Sigmoid colon (tissue), 7 donors: ENCODE results near the gene PCNX1. TPM values are rescaled to one million over a fixed set of nuclear protein-coding genes. Genes with fewer than 3 reads are reported as not detected.

Source experiments
- DNase-seq: peaks from one replicate; pipeline ENCODE4 v3.0.0-alpha.2; 2019
- H3K27ac ChIP-seq, 4 donors: fragments of 200-600 bp; sonication (generic); one replicate each; pipeline ENCODE4 v1.5.1; 2016 to 2019; ENCODE audit warnings: mild to moderate bottlenecking in 1 of 4
- H3K27me3 ChIP-seq, 3 donors: fragments of 200-600 bp; sonication (generic); one replicate each; pipeline ENCODE4 v1.5.1; 2019; ENCODE audit warnings: mild to moderate bottlenecking in 1 of 3
- H3K36me3 ChIP-seq, 4 donors: fragments of 200-600 bp; sonication (generic); one replicate each; pipeline ENCODE4 v1.5.1; 2016 to 2019
- H3K4me1 ChIP-seq, 4 donors: fragments of 200-600 bp; sonication (generic); one replicate each; pipeline ENCODE4 v1.5.1; 2017 to 2019
- H3K4me3 ChIP-seq, 4 donors: fragments of 200-600 bp; sonication (generic); one replicate each; pipeline ENCODE4 v1.5.1; 2017 to 2019; ENCODE audit warnings: mild to moderate bottlenecking in 2 of 4, moderate library complexity in 1 of 4
- H3K9me3 ChIP-seq, 4 donors: fragments of 200-600 bp in 3 of 4; sonication (generic) in 3 of 4; one replicate each; pipeline versions ENCODE4 v1.5.1 to v1.6.1; 2013 to 2019
- EP300 ChIP-seq, 4 donors: sonication (generic); formaldehyde crosslinking; IDR thresholded peaks; one replicate each; pipeline ENCODE4 v1.6.1; 2017; ENCODE audit warnings: antibody characterized with exemption in 4 of 4
- POLR2A ChIP-seq, 2 donors: fragments of 450-650 bp; IDR thresholded peaks; one replicate each; pipeline ENCODE4 v1.6.1; 2016; ENCODE audit warnings: antibody characterized with exemption in 2 of 2, mild to moderate bottlenecking in 2 of 2, moderate library complexity in 2 of 2
- POLR2AphosphoS5 ChIP-seq, 4 donors: sonication (generic); formaldehyde crosslinking; IDR thresholded peaks; one replicate each; pipeline ENCODE4 v1.6.1; 2017; ENCODE audit warnings: antibody characterized with exemption in 4 of 4
- WGBS, 2 donors: extraction: QIAGEN DNeasy Blood & Tissue Kit; methylation state at CpG; one replicate each; pipeline ENCODE4 v1.1.7; 2013; 5-methylcytosine and 5-hydroxymethylcytosine counted together
- intact Hi-C: fragments of 100-400 bp; cut with DNase I; formaldehyde crosslinking; loops from one replicate; pipeline ENCODE4 v1.15.1; 2023
- polyA plus RNA-seq, 3 donors: library from polyadenylated mRNA; stranded (reverse); fragments of 200-250 nt; gene quantifications; one replicate each; pipeline ENCODE4 v1.2.3, GENCODE V29; 2013
- total RNA-seq, 4 donors: library from RNA; depleted of rRNA; stranded (reverse); fragments of >200 nt; gene quantifications; one replicate each; pipeline ENCODE4 v1.1.0, GENCODE V29; 2016
- TF ChIP-seq, protein P1 (sequence below), 4 experiments: fragments of 450-650 bp in 3 of 4; fragments of 200-600 bp in 1 of 4; IDR thresholded peaks; one replicate each; pipeline ENCODE4 v1.5.1; 2016 to 2019; ENCODE audit warnings: antibody characterized with exemption in 4 of 4, mild to moderate bottlenecking in 3 of 4, moderate library complexity in 2 of 4
- donor health status: healthy with polysubstance abuse.
- donor health status: Bipolar disorder and iron deficiency.
- donor health status: healthy.

The PCNX1 gene
- total and polyA plus RNA-seq, 7 donors: 1.2 to 73.9 (median 62.8) TPM

- TF ChIP-seq EP300 (IDR thresholded peaks at IDR 0.05) (no peak), POLR2AphosphoS5 (IDR thresholded peaks at IDR 0.05) (peak in 2 of 4 donors; percentile 34 to 43)
- intact Hi-C loops: loop anchor here (2.0 to 5.0 kb wide), 3 partner anchors 49 to 91 kb away; no protein-coding TSS in a partner anchor
- no peaks in the 10 kb centered on the region for H3K36me3 ChIP-seq
- H3K4me1 ChIP-seq: peaks cover 0 to 70% (median 66%) of the 10 kb centered on the region in 4 donors
- 1% methylated on average over 87 of the region's 87 CpGs for WGBS, 2 donors
- no peaks in the 10 kb centered on the region for H3K9me3 ChIP-seq
- no peaks in the 10 kb centered on the region for H3K27me3 ChIP-seq
- H3K27ac ChIP-seq: peak overlapping the region; percentile 87 to 98 (median 94)
- peak overlapping the region; percentile 80 to 98 (median 88) for H3K4me3 ChIP-seq
- peak; percentile 76 for DNase-seq
These were observed 1.0 kb downstream of the PCNX1 start for GRCh38 chr14:70907996-70908934.

GRCh38 chr14:70908935-70909641 is 1.8 kb downstream of the PCNX1 start:
- TF ChIP-seq POLR2A (IDR thresholded peaks at IDR 0.05): no peak
- no peak for TF ChIP-seq EP300 (IDR thresholded peaks at IDR 0.05)
- TF ChIP-seq, protein P1, sequence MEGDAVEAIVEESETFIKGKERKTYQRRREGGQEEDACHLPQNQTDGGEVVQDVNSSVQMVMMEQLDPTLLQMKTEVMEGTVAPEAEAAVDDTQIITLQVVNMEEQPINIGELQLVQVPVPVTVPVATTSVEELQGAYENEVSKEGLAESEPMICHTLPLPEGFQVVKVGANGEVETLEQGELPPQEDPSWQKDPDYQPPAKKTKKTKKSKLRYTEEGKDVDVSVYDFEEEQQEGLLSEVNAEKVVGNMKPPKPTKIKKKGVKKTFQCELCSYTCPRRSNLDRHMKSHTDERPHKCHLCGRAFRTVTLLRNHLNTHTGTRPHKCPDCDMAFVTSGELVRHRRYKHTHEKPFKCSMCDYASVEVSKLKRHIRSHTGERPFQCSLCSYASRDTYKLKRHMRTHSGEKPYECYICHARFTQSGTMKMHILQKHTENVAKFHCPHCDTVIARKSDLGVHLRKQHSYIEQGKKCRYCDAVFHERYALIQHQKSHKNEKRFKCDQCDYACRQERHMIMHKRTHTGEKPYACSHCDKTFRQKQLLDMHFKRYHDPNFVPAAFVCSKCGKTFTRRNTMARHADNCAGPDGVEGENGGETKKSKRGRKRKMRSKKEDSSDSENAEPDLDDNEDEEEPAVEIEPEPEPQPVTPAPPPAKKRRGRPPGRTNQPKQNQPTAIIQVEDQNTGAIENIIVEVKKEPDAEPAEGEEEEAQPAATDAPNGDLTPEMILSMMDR (IDR thresholded peaks at IDR 0.05): no peak
- TF ChIP-seq POLR2AphosphoS5 (IDR thresholded peaks at IDR 0.05): no peak
- no peaks in the 10 kb centered on the region for H3K36me3 ChIP-seq
- peak overlapping the region; percentile 80 to 98 (median 88) for H3K4me3 ChIP-seq
- DNase-seq: no peak
- 44 to 52% methylated on average over 4 of the region's 4 CpGs for WGBS, 2 donors
- no peaks in the 10 kb centered on the region for H3K9me3 ChIP-seq
- H3K4me1 ChIP-seq: peaks cover 0 to 72% (median 67%) of the 10 kb centered on the region in 4 donors
- H3K27me3 ChIP-seq: no peaks in the 10 kb centered on the region
- intact Hi-C loops: loop anchor here (2.0 to 5.0 kb wide), 3 partner anchors 48 to 92 kb away; no protein-coding TSS in a partner anchor
- H3K27ac ChIP-seq: peak overlapping the region; percentile 87 to 98 (median 94)

- no peaks in the 10 kb centered on the region for H3K9me3 ChIP-seq
- H3K36me3 ChIP-seq: no peaks in the 10 kb centered on the region
- peaks cover 0 to 63% (median 58%) of the 10 kb centered on the region in 4 donors for H3K4me1 ChIP-seq
- H3K27ac ChIP-seq: no peak overlapping the region
- 76 to 79% methylated on average over 8 to 9 of the region's 10 CpGs for WGBS, 2 donors
- intact Hi-C loops: loop anchor here (2.0 to 5.0 kb wide), 4 partner anchors 15 to 93 kb away; no protein-coding TSS in a partner anchor
- peak overlapping the region in 1 of 4 donors; percentile 98 for H3K4me3 ChIP-seq
- H3K27me3 ChIP-seq: no peaks in the 10 kb centered on the region
- no peak for DNase-seq
- TF ChIP-seq POLR2A (IDR thresholded peaks at IDR 0.05) (no peak), EP300 (IDR thresholded peaks at IDR 0.05) (no peak), POLR2AphosphoS5 (IDR thresholded peaks at IDR 0.05) (no peak)
- TF ChIP-seq, protein P1 (IDR thresholded peaks at IDR 0.05): no peak
These were observed 2.7 kb downstream of the PCNX1 start for GRCh38 chr14:70909733-70910614.

GRCh38 chr14:70915415-70915814 is 8.2 kb downstream of the PCNX1 start:
- Histone ChIP-seq H3K27ac (no peak overlapping the region), H3K27me3 (no peaks in the 10 kb centered on the region), H3K9me3 (no peaks in the 10 kb centered on the region), H3K4me1 (peaks cover 0 to 66% (median 49%) of the 10 kb centered on the region in 4 donors), H3K4me3 (no peak overlapping the region), H3K36me3 (no peaks in the 10 kb centered on the region)
- TF ChIP-seq POLR2A (IDR thresholded peaks at IDR 0.05): no peak
- no peak for TF ChIP-seq POLR2AphosphoS5 (IDR thresholded peaks at IDR 0.05)
- no peak for TF ChIP-seq EP300 (IDR thresholded peaks at IDR 0.05)
- TF ChIP-seq, protein P1 (IDR thresholded peaks at IDR 0.05): no peak
- DNase-seq: no peak
- intact Hi-C loops: no loop called here
